AG04450 (cell line): ENCODE results near the gene PSME2. TPM values are rescaled to one million over a fixed set of nuclear protein-coding genes. Genes with fewer than 3 reads are reported as not detected.

Experiments used
- CTCF ChIA-PET: fragments of 300-600, 350-600 bp; formaldehyde crosslinking; extraction: SDS; loops from one replicate; lab custom pipeline; 2022; ENCODE audit warnings: antibody characterized with exemption, inconsistent platforms; lab: Charles Lee
- POLR2A ChIA-PET: fragments of 350-600 bp; formaldehyde crosslinking; extraction: SDS; loops from one replicate; lab custom pipeline; 2021; ENCODE audit warnings: antibody characterized with exemption, inconsistent platforms; lab: Yijun Ruan, JAX
- DNase-seq: peaks from one replicate; pipeline ENCODE4 v3.0.0-alpha.2; 2011; ENCODE audit warnings: low read depth, low spot score
- H3K27ac ChIP-seq: one replicate; pipeline ENCODE4 v1.5.1; 2012; ENCODE audit warnings: low read depth, low read length, control low read depth
- H3K27me3 ChIP-seq: one replicate; pipeline ENCODE4 v1.6.0; 2012; ENCODE audit warnings: low read length; ENCODE audit not compliant: control insufficient read depth, insufficient read depth
- H3K4me3 ChIP-seq: 2 replicates; pipeline ENCODE4 v1.5.1; 2011; ENCODE audit warnings: mild to moderate bottlenecking, low read depth, low read length, control low read depth
- H3K9me3 ChIP-seq: 2 replicates; pipeline ENCODE4 v1.5.1; 2012; ENCODE audit warnings: low read length; ENCODE audit not compliant: control insufficient read depth, insufficient read depth
- polyA plus RNA-seq: library from polyadenylated mRNA; depleted of rRNA; stranded (reverse); fragments of >200 nt; gene quantifications from 2 replicates; pipeline ENCODE4 v1.2.3, GENCODE V29; 2011
- TF ChIP-seq, protein P1 (sequence below): IDR thresholded peaks from 2 replicates; pipeline ENCODE4 v1.5.1; 2011; ENCODE audit warnings: low read depth, low read length, control low read depth, inconsistent platforms

PSME2 gene
- polyA plus RNA-seq, 1 experiment = 191 TPM

DNA sequence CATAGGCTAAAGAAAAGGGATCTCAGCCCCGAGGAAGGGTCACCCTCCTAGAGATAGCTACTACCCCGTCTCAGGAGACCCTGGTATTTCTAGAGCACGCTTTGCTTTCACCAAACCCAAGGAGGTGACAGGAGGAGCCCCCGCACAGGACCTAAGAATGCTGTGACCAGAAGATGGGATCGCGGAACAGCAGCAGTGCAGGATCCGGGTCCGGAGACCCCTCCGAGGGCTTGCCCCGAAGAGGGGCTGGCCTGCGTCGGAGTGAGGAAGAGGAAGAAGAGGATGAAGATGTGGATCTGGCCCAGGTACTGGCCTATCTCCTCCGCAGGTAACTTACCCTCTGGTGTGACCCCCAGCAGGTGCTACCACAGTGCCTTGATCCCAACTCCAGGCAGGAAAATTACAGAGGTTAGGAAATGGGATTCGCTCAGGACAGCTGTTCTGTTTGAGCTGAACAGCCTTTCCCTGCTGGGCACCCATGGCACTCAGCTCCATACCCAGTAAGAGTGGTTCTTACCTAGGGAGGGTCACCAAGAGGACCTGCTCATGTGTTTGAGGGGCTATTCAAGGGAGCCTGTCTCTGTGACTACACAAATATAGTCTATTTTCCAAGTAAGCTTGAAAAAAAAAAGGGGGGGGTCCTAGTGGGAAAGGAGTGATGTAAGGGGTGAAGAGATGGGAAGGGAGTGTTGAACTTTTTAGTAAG is 30.8 kb downstream of the PSME2 start:
- Histone ChIP-seq H3K9me3 (no peaks in the 10 kb centered on the region), H3K4me3 (peak overlapping the region; percentile 92), H3K27me3 (no peaks in the 10 kb centered on the region), H3K27ac (no peak overlapping the region)
- CTCF ChIA-PET = interaction anchor here (0.6 to 2.6 kb wide), 8 partner anchors 9 to 192 kb away, joined by 3 to 21 read pairs (median 6); partner anchors contain the start of genes CIDEB, IRF9, PCK2 and PSME1
- POLR2A ChIA-PET = interaction anchor here (1.0 to 2.5 kb wide), 8 partner anchors 9 to 1020 kb away, joined by 3 to 36 read pairs (median 8); partner anchors contain the start of genes ACIN1, C14orf119, CHMP4A and PCK2
- TF ChIP-seq, protein P1, sequence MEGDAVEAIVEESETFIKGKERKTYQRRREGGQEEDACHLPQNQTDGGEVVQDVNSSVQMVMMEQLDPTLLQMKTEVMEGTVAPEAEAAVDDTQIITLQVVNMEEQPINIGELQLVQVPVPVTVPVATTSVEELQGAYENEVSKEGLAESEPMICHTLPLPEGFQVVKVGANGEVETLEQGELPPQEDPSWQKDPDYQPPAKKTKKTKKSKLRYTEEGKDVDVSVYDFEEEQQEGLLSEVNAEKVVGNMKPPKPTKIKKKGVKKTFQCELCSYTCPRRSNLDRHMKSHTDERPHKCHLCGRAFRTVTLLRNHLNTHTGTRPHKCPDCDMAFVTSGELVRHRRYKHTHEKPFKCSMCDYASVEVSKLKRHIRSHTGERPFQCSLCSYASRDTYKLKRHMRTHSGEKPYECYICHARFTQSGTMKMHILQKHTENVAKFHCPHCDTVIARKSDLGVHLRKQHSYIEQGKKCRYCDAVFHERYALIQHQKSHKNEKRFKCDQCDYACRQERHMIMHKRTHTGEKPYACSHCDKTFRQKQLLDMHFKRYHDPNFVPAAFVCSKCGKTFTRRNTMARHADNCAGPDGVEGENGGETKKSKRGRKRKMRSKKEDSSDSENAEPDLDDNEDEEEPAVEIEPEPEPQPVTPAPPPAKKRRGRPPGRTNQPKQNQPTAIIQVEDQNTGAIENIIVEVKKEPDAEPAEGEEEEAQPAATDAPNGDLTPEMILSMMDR = no peak
- DNase-seq = no peak

DNA sequence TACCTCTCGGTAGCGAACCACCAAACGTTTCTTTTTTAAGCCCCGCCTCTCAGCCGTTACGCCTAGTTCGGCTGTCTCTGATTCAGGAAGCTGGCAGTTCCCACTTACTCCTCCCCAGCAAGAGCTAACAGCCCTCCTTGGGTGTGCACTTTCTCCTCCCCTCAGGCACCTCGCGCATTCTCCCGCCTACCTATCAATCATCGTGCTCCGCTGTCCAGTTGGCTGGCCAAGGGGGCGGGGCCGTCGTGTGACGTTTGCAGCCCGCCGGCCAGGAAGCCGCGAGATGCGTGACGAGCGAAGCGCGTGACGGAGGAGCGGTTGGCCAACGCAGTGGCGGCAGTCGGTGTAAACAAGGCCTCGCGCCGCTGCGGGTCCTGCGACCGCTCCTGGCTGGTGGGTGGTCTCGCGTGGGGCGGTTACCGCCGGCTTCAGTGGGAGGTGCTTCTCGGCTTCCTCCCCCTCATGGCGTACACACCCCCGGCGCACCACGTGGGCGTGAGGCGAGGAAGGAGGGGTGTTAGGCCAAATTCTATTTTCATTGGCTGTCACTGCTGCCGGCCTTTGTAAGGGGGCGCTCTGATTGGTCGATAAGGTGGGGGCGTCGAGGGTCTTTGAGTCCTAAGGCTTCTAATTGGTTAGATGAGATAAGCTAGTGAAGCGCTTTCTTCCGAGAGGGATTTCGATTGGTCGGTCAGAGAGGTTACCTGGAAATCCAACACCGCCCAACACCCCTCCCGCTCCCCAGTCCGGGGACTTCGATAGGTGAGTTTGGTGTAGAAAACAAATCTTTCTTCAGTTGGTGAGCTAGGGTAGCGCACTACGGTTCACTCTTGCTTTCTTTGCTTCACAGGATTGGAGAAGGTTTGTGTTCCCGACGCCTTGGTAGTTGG is 31.6 kb downstream of the PSME2 start, which contains the start of the genes DCAF11 and NRL:
Gene DCAF11, plus strand, starts transcription at position 246 of the 890 bp plus-strand sequence. CDS start 818 bp downstream, outside the sequence.
Gene NRL, minus strand, starts transcription at position 418 of the 890 bp plus-strand sequence. CDS start 32,101 bp downstream, outside the sequence.
- CTCF ChIA-PET = interaction anchor here (0.6 to 2.6 kb wide), 11 partner anchors 9 to 284 kb away, joined by 3 to 21 read pairs (median 5); partner anchors contain the start of genes CIDEB, IRF9, NYNRIN and PCK2
- TF ChIP-seq, protein P1 = no peak
- Histone ChIP-seq H3K27ac (peak within 1 kb of the TSS; percentile 99), H3K9me3 (no peaks in the 10 kb centered on the region), H3K4me3 (peak within 1 kb of the TSS; percentile 92), H3K27me3 (no peaks in the 10 kb centered on the region)
- POLR2A ChIA-PET = interaction anchor here (0.5 to 2.5 kb wide), 19 partner anchors 10 to 1020 kb away, joined by 3 to 36 read pairs (median 4); partner anchors contain the start of genes ACIN1, C14orf119, CHMP4A and DHRS1
- peak; percentile 99 for DNase-seq

DNA sequence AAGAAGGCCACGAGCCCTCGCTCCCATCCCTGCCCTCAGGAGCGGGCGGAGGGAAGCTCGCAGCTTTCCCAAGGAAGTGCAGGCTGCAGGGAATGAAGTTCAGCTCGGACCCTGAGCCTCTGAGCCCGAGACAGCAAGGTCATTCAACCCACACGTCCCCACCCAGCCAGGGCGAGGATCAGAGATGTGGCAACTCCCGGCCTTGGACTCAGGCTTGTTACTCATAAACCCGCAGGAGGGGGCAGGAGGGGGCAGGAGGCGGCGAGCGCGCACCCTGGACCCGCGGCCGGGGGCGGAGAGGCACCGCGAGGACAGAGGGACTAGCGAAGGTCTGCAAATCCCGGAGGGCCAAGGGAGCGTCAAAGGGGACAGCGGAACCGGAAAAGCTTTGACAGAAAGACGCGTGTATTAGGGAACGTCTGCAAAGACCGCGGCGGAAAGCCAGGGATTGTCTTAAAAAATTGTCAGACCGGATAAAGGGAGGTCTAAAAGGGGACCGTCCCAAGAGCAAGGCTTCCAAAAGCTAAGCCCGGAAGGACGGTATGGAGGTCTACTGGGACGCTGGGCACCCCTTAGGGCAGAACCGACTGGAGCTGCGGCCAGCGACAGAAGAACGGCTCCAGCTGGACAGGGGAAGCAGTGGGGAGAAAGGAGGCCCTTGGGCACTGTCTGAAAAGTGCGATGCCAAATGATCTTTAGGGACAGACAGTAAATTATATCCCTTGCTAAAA is 32.4 kb downstream of the PSME2 start:
- Histone ChIP-seq H3K9me3 (no peaks in the 10 kb centered on the region), H3K4me3 (peak overlapping the region; percentile 79), H3K27me3 (no peaks in the 10 kb centered on the region), H3K27ac (peak overlapping the region; percentile 97)
- DNase-seq = peak; percentile 59
- POLR2A ChIA-PET = interaction anchor here (0.6 to 2.5 kb wide), 14 partner anchors 17 to 1019 kb away, joined by 3 to 36 read pairs (median 6); partner anchors contain the start of genes ACIN1, C14orf119, CHMP4A and DHRS1
- TF ChIP-seq, protein P1 = no peak
- CTCF ChIA-PET = interaction anchor here (0.6 to 2.6 kb wide), 9 partner anchors 8 to 1277 kb away, joined by 3 to 21 read pairs (median 6); partner anchors contain the start of genes IRF9, NYNRIN and PCK2

DNA sequence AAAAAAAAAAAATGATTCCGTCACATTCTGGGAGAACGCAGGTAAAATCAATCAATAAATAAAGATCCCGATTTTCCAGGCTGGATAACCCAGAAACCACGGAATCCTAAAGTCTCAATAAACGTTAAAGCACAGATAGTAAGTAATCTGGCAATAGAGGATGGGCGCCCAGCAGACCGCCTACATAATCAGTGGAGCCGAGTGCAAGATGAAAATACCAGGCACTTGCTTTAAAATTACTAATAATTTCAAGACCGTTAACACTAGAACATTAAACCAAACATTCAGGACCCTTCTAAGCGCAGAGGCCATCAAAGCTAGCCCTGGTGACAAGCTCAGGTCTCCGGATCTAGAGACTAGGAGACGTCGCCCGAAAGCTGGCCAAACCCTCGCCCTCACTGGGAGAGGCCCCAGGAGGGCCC is 33.0 kb downstream of the PSME2 start:
- no peak for DNase-seq
- ChIA-PET CTCF (interaction anchor here (0.6 to 2.6 kb wide), 7 partner anchors 20 to 1276 kb away, joined by 3 to 21 read pairs (median 5); partner anchors contain the start of genes IRF9 and PCK2), POLR2A (interaction anchor here (1.5 to 2.5 kb wide), 5 partner anchors 19 to 129 kb away, joined by 6 to 36 read pairs (median 10); partner anchors contain the start of genes CHMP4A, EMC9, PCK2 and TINF2)
- no peaks in the 10 kb centered on the region for H3K9me3 ChIP-seq
- no peaks in the 10 kb centered on the region for H3K27me3 ChIP-seq
- TF ChIP-seq, protein P1 = no peak
- peak overlapping the region; percentile 79 for H3K4me3 ChIP-seq
- H3K27ac ChIP-seq = peak overlapping the region; percentile 97
